ENCODE results near the gene FBXO31. TPM values are rescaled to one million over a fixed set of nuclear protein-coding genes. Genes with fewer than 3 reads are reported as not detected.

The FBXO31 gene
- total and polyA plus RNA-seq, 12 donors = 19.2 to 106 (median 65.9) TPM

- H3K4me1 ChIP-seq (replicated peaks in 1 of 2) = no peaks in the 10 kb centered on the region
- 90 to 95% (median 93%) methylated on average over 6 to 8 of the region's 8 CpGs for WGBS, 4 donors
- no peak overlapping the region for H3K4me3 ChIP-seq
- no peaks in the 10 kb centered on the region for H3K9me3 ChIP-seq (replicated peaks in 1 of 3)
- intact Hi-C loops (cut with DNase I) = no loop called here
- H3K27ac ChIP-seq = no peak overlapping the region
- DNase-seq = no peak
- no peak for TF ChIP-seq POLR2A (IDR thresholded peaks at IDR 0.05)
- no peak for TF ChIP-seq CTCF (IDR thresholded peaks at IDR 0.05)
- peaks cover 0 to 37% of the 10 kb centered on the region in 2 donors for H3K36me3 ChIP-seq (replicated peaks in 1 of 2)
- H3K27me3 ChIP-seq = no peaks in the 10 kb centered on the region
Measured at GRCh38 chr16:87356491-87356853, 27.1 kb downstream of the FBXO31 start.

- no peaks in the 10 kb centered on the region for H3K27me3 ChIP-seq
- WGBS, 4 donors = 89 to 98% (median 92%) methylated on average over 17 of the region's 17 CpGs
- H3K9me3 ChIP-seq (replicated peaks in 1 of 3) = no peaks in the 10 kb centered on the region
- no peak for DNase-seq
- peaks cover 0 to 15% of the 10 kb centered on the region in 2 donors for H3K36me3 ChIP-seq (replicated peaks in 1 of 2)
- intact Hi-C loops (cut with DNase I) = no loop called here
- no peaks in the 10 kb centered on the region for H3K4me1 ChIP-seq (replicated peaks in 1 of 2)
- no peak overlapping the region for H3K4me3 ChIP-seq
- TF ChIP-seq POLR2A (IDR thresholded peaks at IDR 0.05) (no peak), CTCF (IDR thresholded peaks at IDR 0.05) (no peak)
- H3K27ac ChIP-seq = no peak overlapping the region
Measured at GRCh38 chr16:87353613-87354012, 30.0 kb downstream of the FBXO31 start.

DNA sequence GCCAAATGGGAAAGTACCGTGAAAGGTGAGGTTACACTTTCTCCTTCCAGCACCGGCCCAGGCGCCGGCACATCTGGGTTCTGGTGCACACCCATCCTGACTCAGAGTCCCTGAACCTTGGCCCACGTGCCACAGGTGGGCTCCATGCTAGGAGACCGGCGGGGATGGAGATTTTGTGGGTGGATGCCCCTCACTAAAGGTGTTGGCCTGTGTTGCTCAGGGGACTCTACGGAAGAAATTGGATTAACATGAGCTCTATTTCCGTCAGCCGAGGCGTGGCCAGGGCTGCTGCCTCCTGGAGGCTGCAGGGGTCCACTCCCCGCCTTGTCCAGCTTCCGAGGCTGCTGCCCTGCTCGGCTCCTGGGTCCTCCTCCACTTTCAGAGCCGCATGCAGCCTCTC, 30.8 kb downstream of the FBXO31 start:
- no peak overlapping the region for H3K27ac ChIP-seq
- no peak overlapping the region for H3K4me3 ChIP-seq
- no peaks in the 10 kb centered on the region for H3K27me3 ChIP-seq
- WGBS, 4 donors = 94 to 99% (median 95%) methylated on average over 6 to 15 of the region's 15 CpGs
- intact Hi-C loops (cut with DNase I) = no loop called here
- no peaks in the 10 kb centered on the region for H3K4me1 ChIP-seq (replicated peaks in 1 of 2)
- peaks cover 0 to 7% of the 10 kb centered on the region in 2 donors for H3K36me3 ChIP-seq (replicated peaks in 1 of 2)
- no peak for DNase-seq
- H3K9me3 ChIP-seq (replicated peaks in 1 of 3) = no peaks in the 10 kb centered on the region
- TF ChIP-seq POLR2A (IDR thresholded peaks at IDR 0.05) (no peak), CTCF (IDR thresholded peaks at IDR 0.05) (no peak)

DNA sequence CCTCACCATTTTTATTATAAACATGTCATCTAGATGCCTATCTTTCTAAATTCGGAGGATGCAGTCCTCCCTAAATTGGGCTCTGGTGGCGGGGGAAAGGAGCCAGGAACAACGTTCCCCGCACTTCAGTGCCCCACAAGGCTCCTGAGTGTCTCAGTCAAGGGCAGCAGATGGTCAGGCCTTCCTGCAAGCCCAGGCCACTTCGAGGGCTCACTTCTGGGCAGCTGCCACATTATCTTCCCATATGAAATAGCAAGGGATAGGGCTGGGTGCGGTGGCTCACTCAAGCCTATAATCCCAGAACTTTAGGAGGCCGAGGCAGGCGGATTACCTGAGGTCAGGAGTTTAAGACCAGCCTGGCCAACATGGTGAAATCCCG, 32.3 kb downstream of the FBXO31 start:
- no peaks in the 10 kb centered on the region for H3K4me1 ChIP-seq (replicated peaks in 1 of 2)
- H3K27me3 ChIP-seq = no peaks in the 10 kb centered on the region
- no peak for DNase-seq
- no peak overlapping the region for H3K4me3 ChIP-seq
- H3K9me3 ChIP-seq (replicated peaks in 1 of 3) = no peaks in the 10 kb centered on the region
- 59 to 90% (median 63%) methylated on average over 8 to 9 of the region's 9 CpGs for WGBS, 4 donors
- TF ChIP-seq CTCF (IDR thresholded peaks at IDR 0.05) = no peak
- no peak for TF ChIP-seq POLR2A (IDR thresholded peaks at IDR 0.05)
- H3K27ac ChIP-seq = peak overlapping the region in 1 of 5 donors; percentile 54
- H3K36me3 ChIP-seq (replicated peaks in 1 of 2) = peaks cover 0 to 8% of the 10 kb centered on the region in 2 donors
- intact Hi-C loops (cut with DNase I) = no loop called here

Data from adrenal gland (tissue), 12 donors.